Parathyroid adenoma (tissue), 2 donors: ENCODE data around the gene NR4A3.
A peak's percentile ranks its signal among the peaks of the same experiment; 100 is the strongest.

Experiments used
- H2AFZ ChIP-seq: fragments of 300-600 bp; sonication (generic); one replicate; pipeline ENCODE4 v1.7.0; 2017; ENCODE audit warnings: antibody characterized with exemption, mild to moderate bottlenecking
- H3K27ac ChIP-seq: fragments of 300-600 bp; sonication (generic); one replicate; pipeline ENCODE4 v1.7.0; 2017
- H3K27me3 ChIP-seq: fragments of 300-600 bp; sonication (generic); one replicate; pipeline ENCODE4 v1.7.0; 2017; ENCODE audit warnings: low read length; ENCODE audit not compliant: control insufficient read depth, insufficient read depth
- H3K36me3 ChIP-seq: fragments of 300-600 bp; sonication (generic); one replicate; pipeline ENCODE4 v1.7.0; 2017; ENCODE audit warnings: low read length; ENCODE audit not compliant: control insufficient read depth, insufficient read depth
- H3K4me1 ChIP-seq: fragments of 300-600 bp; sonication (generic); one replicate; pipeline ENCODE4 v1.7.0; 2017; ENCODE audit warnings: control low read depth
- H3K4me2 ChIP-seq: fragments of 300-600 bp; sonication (generic); one replicate; pipeline ENCODE4 v1.7.0; 2017; ENCODE audit warnings: low read length
- H3K4me3 ChIP-seq: fragments of 300-600 bp; sonication (generic); one replicate; pipeline ENCODE4 v1.7.0; 2017; ENCODE audit warnings: low read depth, low read length
- H3K79me2 ChIP-seq: fragments of 300-600 bp; sonication (generic); one replicate; pipeline ENCODE4 v1.7.0; 2017; ENCODE audit warnings: control low read depth
- H3K9ac ChIP-seq: fragments of 300-600 bp; sonication (generic); one replicate; pipeline ENCODE4 v1.7.0; 2017; ENCODE audit warnings: mild to moderate bottlenecking
- H3K9me3 ChIP-seq: fragments of 300-600 bp; sonication (generic); one replicate; pipeline ENCODE4 v1.7.0; 2017; ENCODE audit warnings: low read length; ENCODE audit not compliant: control insufficient read depth
- TF ChIP-seq, protein P1 (sequence below): fragments of 300-600 bp; sonication (generic); IDR thresholded peaks from one replicate; pipeline ENCODE4 v1.7.0; 2017; ENCODE audit warnings: antibody characterized with exemption, mild to moderate bottlenecking
- donor health status: primary hyperparathyroidism.

NR4A3 gene

DNA sequence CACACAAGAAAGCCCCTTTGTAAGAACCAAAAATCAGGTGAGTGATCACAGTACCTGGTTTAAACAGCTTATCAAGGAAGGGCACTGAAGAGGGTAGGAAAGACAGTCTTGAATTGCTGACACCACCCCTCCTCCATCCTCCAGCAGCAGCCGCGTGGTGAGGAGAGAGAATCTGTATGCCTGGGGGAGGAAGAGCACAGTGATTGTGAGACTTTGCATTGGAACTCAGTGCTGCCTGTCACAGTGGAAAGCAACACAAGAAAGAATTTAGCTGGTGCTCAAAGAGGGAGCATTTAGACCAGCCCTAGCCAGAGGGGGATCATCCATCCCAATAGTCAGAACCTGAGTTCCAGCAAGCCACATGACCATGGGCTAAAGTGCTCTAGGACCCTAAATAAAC, 73.1 kb downstream of the NR4A3 start:
- Histone ChIP-seq H3K4me1 (no peaks in the 10 kb centered on the region), H3K9ac (no peak overlapping the region), H3K9me3 (no peaks in the 10 kb centered on the region), H3K27ac (no peak overlapping the region), H3K27me3 (no peaks in the 10 kb centered on the region), H2AFZ (no peak overlapping the region), H3K4me3 (no peak overlapping the region), H3K4me2 (no peak overlapping the region), H3K79me2 (no peaks in the 10 kb centered on the region), H3K36me3 (no peaks in the 10 kb centered on the region)
- TF ChIP-seq, protein P1, sequence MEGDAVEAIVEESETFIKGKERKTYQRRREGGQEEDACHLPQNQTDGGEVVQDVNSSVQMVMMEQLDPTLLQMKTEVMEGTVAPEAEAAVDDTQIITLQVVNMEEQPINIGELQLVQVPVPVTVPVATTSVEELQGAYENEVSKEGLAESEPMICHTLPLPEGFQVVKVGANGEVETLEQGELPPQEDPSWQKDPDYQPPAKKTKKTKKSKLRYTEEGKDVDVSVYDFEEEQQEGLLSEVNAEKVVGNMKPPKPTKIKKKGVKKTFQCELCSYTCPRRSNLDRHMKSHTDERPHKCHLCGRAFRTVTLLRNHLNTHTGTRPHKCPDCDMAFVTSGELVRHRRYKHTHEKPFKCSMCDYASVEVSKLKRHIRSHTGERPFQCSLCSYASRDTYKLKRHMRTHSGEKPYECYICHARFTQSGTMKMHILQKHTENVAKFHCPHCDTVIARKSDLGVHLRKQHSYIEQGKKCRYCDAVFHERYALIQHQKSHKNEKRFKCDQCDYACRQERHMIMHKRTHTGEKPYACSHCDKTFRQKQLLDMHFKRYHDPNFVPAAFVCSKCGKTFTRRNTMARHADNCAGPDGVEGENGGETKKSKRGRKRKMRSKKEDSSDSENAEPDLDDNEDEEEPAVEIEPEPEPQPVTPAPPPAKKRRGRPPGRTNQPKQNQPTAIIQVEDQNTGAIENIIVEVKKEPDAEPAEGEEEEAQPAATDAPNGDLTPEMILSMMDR: no peak

DNA sequence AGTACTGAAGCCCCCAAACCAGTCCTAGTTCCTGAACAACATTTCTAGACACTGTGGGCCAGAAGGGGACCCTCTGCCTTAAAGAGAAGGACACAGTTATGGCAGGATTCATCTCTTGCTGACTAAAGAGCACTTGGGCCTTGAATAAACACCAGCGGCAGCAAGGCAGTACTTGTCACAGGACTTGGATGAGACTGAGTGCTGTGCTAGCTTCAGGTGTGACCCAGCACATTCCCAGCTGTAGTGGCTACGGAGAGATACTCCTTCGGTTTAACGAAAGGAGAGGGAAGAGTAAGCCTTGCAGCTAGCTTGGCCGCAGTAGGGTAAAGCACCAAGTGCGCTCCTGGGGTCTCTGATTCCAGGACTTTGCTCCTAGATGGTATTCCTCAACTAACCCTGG, 73.8 kb downstream of the NR4A3 start:
- Histone ChIP-seq H3K36me3 (no peaks in the 10 kb centered on the region), H3K4me1 (no peaks in the 10 kb centered on the region), H2AFZ (no peak overlapping the region), H3K4me2 (no peak overlapping the region), H3K27ac (no peak overlapping the region), H3K27me3 (no peaks in the 10 kb centered on the region), H3K79me2 (no peaks in the 10 kb centered on the region), H3K9ac (no peak overlapping the region), H3K4me3 (no peak overlapping the region), H3K9me3 (no peaks in the 10 kb centered on the region)
- TF ChIP-seq, protein P1: no peak

DNA sequence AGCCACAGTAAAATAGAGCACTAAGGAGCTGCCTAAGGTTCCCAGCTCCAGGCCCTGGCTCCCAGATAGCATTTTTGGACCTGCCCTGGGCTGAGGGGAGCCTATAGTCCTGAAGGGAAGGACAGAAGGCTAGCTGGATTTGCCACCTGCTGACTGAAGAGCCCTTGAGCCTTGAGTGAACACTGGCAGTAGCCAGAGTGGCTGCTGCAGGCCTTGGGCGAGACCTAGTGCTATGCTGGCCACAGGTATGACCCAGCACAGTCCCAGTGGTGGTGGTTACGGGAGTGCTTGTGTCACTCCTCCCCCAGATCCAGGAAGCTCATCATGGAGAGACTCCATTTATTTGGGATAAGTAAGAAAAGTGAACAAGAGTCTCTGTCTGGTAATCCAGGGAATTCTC, 74.4 kb downstream of the NR4A3 start:
- no peak overlapping the region for H3K9ac ChIP-seq
- H3K27me3 ChIP-seq: no peaks in the 10 kb centered on the region
- no peak overlapping the region for H3K4me3 ChIP-seq
- TF ChIP-seq, protein P1: no peak
- H3K36me3 ChIP-seq: no peaks in the 10 kb centered on the region
- no peaks in the 10 kb centered on the region for H3K79me2 ChIP-seq
- H3K9me3 ChIP-seq: no peaks in the 10 kb centered on the region
- no peak overlapping the region for H3K4me2 ChIP-seq
- H3K4me1 ChIP-seq: no peaks in the 10 kb centered on the region
- H3K27ac ChIP-seq: no peak overlapping the region
- H2AFZ ChIP-seq: no peak overlapping the region

DNA sequence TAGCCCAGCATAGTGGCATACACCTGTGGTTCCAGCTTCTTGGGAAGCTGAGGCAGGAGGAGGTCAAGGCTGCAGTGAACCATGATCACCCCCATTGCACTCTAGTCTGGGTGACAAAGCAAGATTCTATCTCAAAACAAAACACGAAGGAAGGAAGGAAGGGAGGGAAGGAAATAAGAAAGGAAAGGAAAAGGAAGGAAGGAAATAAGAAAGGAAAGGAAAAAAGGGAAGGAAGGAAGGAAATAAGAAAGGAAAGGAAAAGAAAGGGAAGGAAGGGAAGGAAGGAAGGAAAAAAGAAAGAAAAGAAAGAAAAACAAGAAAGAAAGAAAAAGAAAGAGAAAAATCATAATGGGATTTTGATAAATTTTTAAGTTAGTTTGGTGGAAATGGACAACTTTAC, 81.7 kb downstream of the NR4A3 start:
- Histone ChIP-seq H3K79me2 (no peaks in the 10 kb centered on the region), H2AFZ (no peak overlapping the region), H3K4me1 (no peaks in the 10 kb centered on the region), H3K36me3 (no peaks in the 10 kb centered on the region), H3K9me3 (no peaks in the 10 kb centered on the region), H3K4me3 (no peak overlapping the region), H3K27me3 (no peaks in the 10 kb centered on the region), H3K4me2 (no peak overlapping the region), H3K27ac (no peak overlapping the region), H3K9ac (no peak overlapping the region)
- TF ChIP-seq, protein P1: no peak

DNA sequence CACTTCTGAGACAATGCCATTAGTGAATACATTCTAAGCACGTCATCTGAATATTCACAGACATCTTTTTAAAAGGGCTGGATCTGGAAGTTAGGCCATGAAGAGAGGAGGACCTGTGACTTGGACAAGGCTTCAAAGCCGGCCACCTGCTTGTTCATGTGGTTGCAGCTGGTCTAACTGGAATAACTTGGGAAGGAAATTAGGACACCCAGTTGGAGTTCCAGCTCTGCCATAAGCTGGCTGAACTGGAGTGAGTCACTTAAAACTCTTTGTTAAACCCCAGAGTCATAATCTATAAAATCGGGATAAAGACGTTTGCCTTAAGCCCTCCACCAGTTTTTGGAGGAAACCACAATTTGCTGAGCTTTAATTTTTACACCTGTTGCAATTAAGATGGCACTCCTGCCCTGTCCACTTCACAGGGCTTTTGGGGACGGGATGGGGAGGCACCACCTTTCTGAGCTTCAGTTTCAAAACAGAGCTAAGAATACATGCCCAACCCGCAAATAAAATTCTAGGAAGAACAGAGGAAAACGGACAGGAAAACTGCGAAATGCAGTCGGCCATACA, 84.2 kb downstream of the NR4A3 start:
- Histone ChIP-seq H3K4me1 (no peaks in the 10 kb centered on the region), H3K27ac (no peak overlapping the region), H3K4me3 (peak overlapping the region; percentile 98), H3K9ac (no peak overlapping the region), H3K79me2 (no peaks in the 10 kb centered on the region), H2AFZ (peak overlapping the region; percentile 94), H3K27me3 (no peaks in the 10 kb centered on the region), H3K4me2 (peak overlapping the region; percentile 88), H3K36me3 (no peaks in the 10 kb centered on the region), H3K9me3 (no peaks in the 10 kb centered on the region)
- TF ChIP-seq, protein P1: no peak
